ENCODE measurements around the gene TUBA4B. TPM values are rescaled to one million over a fixed set of nuclear protein-coding genes. Genes with fewer than 3 reads are reported as not detected.

TUBA4B gene
- total RNA-seq: not detected
- long read RNA-seq, donor 1, partial matches to known transcripts: 0 of 1 reads
- long read RNA-seq, donor 1, other reads (novel, unspliced or antisense): 1 of 1 reads
- long read RNA-seq, donor 2: 0 reads

GRCh38 chr2:219252900-219253752, at the start of gene TUBA4B:
TUBA4B (plus strand) TSS chr2:219253243; CDS start chr2:219253408, 165 bp downstream.
- TF ChIP-seq CTCF (IDR thresholded peaks at IDR 0.05): no peak
- Histone ChIP-seq H3K9me3 (no peaks in the 10 kb centered on the region), H3K4me3 (peak within 1 kb of the TSS; percentile 44), H3K36me3 (ENCODE audit: low read depth) (no peaks in the 10 kb centered on the region), H3K4me1 (ENCODE audit: low read depth) (peaks cover 46% of the 10 kb centered on the region)
- intact Hi-C loops (cut with DNase I, micrococcal nuclease): no loop called here
- peak; percentile 6 for ATAC-seq
- peak; percentile 52 to 81 (median 70) for DNase-seq

GRCh38 chr2:219204425-219205164, 48.4 kb upstream of the TUBA4B start:
- no peaks in the 10 kb centered on the region for H3K36me3 ChIP-seq (ENCODE audit: low read depth)
- intact Hi-C loops (cut with DNase I, micrococcal nuclease): no loop called here
- no peak for TF ChIP-seq CTCF (IDR thresholded peaks at IDR 0.05)
- no peak overlapping the region for H3K4me3 ChIP-seq
- ATAC-seq: no peak
- no peak for DNase-seq
- peaks cover 14% of the 10 kb centered on the region for H3K4me1 ChIP-seq (ENCODE audit: low read depth)
- H3K9me3 ChIP-seq: no peaks in the 10 kb centered on the region

- DNase-seq (no peak), ATAC-seq (no peak)
- H3K4me1 ChIP-seq (ENCODE audit: low read depth): peaks cover 14% of the 10 kb centered on the region
- no peak overlapping the region for H3K4me3 ChIP-seq
- H3K9me3 ChIP-seq: no peaks in the 10 kb centered on the region
- H3K36me3 ChIP-seq (ENCODE audit: low read depth): no peaks in the 10 kb centered on the region
- intact Hi-C loops (cut with DNase I, micrococcal nuclease): no loop called here
- no peak for TF ChIP-seq CTCF (IDR thresholded peaks at IDR 0.05)
Observed at GRCh38 chr2:219205165-219205538, 47.9 kb upstream of the TUBA4B start.

- H3K36me3 ChIP-seq (ENCODE audit: low read depth): no peaks in the 10 kb centered on the region
- ATAC-seq (no peak), DNase-seq (no peak)
- TF ChIP-seq CTCF (IDR thresholded peaks at IDR 0.05): no peak
- H3K4me3 ChIP-seq: no peak overlapping the region
- intact Hi-C loops (cut with DNase I, micrococcal nuclease): no loop called here
- H3K9me3 ChIP-seq: no peaks in the 10 kb centered on the region
- H3K4me1 ChIP-seq (ENCODE audit: low read depth): peaks cover 14% of the 10 kb centered on the region
Observed at GRCh38 chr2:219205981-219206327, 47.1 kb upstream of the TUBA4B start.

DNA sequence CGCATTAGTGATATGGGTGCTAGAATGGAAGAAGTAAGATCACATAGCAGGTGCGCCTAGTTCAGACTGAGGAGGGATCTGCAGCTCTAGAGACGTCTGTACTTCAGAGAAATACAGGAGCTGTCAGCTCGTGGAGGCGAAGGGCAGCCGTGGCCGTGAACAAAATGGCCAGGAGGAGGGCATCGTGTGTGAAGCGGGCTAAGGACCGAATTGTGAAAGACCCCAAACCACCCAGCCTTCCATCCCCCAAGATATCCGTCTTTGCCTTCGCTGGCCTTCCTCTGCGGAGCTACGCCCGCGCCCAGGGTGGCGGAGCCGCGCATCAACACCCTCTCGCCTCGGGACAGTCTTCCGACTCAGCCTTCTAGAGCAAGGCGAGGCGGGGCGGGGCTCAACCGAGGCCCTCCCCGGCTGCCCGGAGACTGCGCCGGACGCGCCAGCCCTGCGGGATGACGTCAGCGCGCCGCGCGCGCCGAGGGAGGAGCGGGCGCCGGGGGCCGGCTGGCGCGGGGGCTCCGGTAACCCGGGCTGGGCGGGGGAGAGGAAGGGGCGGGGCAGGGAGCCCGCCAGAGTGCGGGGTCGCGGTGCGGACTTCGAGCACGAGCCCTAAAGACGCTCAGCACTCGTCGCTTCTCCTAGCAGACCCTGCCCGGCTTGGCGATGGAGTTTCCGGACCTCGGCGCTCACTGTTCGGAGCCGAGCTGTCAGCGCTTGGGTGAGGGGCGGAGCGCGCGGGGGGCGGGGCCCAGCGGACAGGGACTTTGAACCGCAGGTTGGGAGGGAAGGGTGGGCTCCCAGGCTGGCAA, 46.5 kb upstream of the TUBA4B start, which contains the start of gene ZFAND2B:
Gene ZFAND2B (plus strand): TSS at position 455 of the 806 bp plus-strand sequence. CDS start 206 bp downstream, at position 661.
- intact Hi-C loops (cut with DNase I, micrococcal nuclease): no loop called here
- Histone ChIP-seq H3K4me3 (peak within 1 kb of the TSS; percentile 44), H3K4me1 (ENCODE audit: low read depth) (peaks cover 14% of the 10 kb centered on the region), H3K9me3 (no peaks in the 10 kb centered on the region), H3K36me3 (ENCODE audit: low read depth) (no peaks in the 10 kb centered on the region)
- DNase-seq (peak; percentile 97), ATAC-seq (peak; percentile 97)
- no peak for TF ChIP-seq CTCF (IDR thresholded peaks at IDR 0.05)
